Measurements from ENCODE around the gene GNAQ.
"Not testable (repeated sequence)": the region's sequence is repeated elsewhere in the genome, so short reads cannot be mapped to it uniquely, and the experiment has no call there.

DNA sequence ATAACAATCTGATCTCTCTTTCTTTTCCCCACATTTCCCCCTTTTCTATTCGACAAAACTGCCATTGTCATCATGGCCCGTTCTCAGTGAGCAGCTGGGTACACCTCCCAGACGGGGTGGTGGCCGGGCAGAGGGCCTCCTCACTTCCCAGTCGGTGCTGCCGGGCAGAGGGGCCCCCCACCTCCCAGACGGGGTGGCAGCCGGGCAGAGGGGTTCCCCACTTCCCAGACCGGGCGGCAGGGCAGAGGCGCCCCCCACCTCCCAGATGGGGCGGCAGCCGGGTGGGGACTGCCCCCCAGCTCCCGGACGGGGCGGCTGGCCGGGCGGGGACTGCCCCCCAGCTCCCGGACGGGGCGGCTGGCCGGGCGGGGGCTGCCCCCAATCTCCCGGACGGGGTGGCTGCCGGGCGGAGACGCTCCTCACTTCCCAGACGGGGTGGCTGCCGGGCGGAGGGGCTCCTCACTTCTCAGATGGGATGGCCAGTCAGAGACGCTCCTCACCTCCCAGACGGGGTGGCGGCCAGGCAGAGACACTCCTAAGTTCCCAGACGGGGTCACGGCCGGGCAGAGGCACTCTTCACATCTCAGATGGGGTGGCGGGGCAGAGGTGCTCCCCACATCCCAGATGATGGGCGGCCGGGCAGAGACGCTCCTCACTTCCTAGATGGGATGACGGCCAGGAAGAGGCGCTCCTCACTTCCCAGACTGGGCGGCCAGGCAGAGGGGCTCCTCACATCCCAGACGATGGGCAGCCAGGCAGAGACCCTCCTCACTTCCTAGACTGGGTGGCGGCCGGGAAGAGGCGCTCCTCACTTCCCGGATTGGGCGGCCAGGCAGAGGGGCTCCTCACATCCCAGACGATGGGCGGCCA, 328.9 kb downstream of the GNAQ start:
- TF ChIP-seq EZH2 (IDR thresholded peaks at IDR 0.05; ENCODE audit: borderline replicate concordance, insufficient read depth, low read depth, low read length, poor library complexity, severe bottlenecking): not testable (repeated sequence)
- TF ChIP-seq, protein P1, sequence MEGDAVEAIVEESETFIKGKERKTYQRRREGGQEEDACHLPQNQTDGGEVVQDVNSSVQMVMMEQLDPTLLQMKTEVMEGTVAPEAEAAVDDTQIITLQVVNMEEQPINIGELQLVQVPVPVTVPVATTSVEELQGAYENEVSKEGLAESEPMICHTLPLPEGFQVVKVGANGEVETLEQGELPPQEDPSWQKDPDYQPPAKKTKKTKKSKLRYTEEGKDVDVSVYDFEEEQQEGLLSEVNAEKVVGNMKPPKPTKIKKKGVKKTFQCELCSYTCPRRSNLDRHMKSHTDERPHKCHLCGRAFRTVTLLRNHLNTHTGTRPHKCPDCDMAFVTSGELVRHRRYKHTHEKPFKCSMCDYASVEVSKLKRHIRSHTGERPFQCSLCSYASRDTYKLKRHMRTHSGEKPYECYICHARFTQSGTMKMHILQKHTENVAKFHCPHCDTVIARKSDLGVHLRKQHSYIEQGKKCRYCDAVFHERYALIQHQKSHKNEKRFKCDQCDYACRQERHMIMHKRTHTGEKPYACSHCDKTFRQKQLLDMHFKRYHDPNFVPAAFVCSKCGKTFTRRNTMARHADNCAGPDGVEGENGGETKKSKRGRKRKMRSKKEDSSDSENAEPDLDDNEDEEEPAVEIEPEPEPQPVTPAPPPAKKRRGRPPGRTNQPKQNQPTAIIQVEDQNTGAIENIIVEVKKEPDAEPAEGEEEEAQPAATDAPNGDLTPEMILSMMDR (IDR thresholded peaks at IDR 0.05): not testable (repeated sequence)

Measured in B cell (primary cell).